GM21447 (cell line): ENCODE results near the gene SNX25.
A peak's percentile ranks its signal among the peaks of the same experiment; 100 is the strongest.
"Not testable (repeated sequence)": the region's sequence is repeated elsewhere in the genome, so short reads cannot be mapped to it uniquely, and the experiment has no call there.

ENCODE experiments used
- ATAC-seq: cut with Tn5 transposase; IDR thresholded peaks from one replicate; pipeline ENCODE4 v1.9.1; 2021; ENCODE audit not compliant: unreplicated experiment

The SNX25 gene

DNA sequence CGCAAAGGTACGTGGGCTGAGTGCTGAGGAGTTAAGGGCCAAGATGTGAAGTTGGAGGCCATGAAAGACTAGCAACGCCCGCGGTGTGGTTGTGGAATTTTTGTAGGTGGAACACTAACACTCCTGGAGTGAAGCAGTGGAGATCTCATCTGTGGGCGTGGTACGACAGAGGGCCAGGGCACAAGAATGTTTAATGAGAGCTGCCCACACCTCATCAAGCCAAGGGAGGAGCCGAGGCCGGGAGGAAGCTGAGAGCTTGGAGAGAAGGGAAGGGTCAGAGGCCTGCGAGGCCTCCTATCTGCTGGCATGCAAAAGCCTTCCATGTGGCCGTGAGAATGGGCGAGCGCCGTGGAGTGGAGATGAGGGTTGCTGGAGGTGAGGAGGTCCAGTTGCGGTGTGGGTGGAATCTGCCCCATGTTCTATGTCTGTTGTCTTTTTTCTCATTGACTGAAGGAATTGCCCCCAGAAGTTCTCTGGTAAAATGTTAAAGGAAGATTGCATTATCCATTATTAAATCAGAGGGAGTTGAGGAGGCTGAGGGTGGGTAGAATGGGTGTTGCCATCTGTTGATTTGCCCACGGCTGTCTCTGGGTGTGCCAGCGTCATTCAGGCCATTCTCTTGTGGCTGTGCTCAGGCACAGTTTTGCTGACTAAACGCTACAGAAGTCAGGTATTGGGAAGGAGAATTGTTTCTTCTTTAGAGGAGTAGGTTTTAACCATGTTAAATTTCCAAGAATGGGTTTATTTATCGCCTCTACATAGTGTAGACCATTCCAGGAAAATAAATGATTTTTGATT lies 19.8 kb downstream of the SNX25 start:
- ATAC-seq = no peak

DNA sequence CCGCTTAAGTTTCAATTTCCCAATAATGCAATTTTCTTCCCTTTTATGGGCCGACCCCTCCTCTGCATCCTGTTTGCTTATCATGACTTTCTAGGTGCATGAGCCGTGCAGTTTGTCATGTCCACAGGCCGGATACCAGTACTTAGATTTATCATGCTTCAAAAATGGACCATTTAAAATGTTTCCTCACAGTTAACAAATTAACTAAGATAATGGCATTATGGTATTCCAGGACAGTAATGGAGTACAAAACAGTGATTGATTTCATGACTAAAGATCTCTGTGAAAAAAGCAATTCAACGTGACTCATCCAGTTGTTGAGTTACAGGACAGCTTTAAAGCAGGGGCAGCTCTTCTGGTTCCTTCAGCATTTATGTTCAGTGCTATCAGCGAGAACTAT lies 23.0 kb downstream of the SNX25 start:
- no peak for ATAC-seq

DNA sequence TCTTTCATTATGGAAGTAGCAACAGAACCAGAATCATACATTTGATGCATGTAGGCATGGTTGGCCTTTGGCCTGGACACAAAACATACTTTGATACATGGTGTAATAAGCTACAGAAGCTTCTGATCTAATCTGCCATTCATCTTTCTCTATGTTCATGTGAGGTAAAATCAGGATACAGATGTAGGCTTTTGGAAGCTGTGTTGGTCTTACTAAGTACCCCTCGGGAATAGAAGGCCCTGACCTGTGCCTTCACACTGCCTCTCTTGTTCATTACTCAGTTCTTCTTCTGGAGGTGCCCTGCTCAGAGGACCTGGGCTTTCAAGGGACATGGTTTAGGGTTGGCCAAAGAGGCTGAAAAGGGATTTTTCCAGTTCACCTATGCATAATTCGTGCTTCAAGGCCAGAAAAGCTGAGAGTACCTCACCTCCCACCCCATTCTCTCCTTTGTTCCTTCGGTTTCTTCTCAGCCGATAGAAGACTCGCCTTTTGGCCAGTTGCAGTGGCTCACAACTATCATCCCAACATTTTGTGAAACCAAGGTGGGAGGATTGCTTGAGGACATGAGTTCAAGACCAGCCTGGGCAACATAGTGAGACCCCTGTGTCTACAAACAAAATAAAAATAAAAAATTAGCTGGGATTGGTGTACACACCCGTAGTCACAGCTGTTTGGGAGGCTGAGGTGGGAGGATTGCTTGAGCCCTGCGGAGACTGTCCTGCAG lies 25.9 kb downstream of the SNX25 start:
- ATAC-seq = no peak

DNA sequence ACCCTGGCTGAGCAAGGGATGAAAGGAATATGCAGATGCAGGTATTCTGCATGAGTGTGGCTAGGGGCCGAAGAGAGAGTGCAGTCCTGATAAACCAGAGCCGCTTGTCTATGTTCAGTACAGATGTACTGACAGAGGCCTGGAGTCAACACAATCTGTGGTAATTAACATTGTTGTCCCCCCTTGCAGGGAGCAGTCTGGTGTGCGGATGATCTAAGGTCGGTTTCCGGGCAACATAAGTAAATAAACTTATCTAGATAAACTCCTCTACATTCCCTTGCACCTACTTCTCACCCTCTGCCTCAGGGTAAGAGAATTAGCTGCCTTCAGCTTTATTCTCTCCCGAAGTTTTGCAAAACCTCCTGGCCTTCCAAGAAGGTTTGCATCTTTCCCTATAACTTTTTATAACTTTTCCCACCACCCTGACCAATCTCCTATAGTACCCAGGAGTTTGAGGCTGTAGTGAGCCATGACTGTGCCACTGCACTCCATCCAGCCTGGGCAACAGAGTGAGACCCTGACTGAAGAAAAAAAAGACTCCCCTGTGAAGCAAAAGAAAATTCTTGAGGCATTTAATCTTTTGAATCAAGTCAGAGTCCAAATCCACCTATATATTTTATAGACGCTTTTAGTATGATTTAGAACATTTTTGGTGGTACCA lies 26.6 kb downstream of the SNX25 start:
- ATAC-seq = no peak

DNA sequence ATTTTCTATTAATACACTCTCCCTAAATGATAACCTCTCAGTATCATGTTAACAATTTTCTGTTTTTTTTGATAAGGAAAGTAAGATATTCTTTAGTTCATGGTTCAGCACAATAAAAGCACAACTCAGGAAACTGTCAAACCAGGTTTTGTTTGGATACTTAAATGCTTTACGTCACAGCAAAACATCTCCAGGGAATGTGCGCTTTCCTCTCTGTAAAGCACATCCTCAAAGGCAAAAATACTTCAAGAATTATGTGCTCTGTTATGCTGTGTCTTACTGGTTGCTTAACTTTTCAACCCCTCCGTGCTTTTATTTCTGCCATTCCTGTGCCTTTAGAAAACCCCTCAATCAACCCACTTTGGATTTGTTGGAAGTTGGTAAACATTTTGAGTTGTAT lies 27.8 kb downstream of the SNX25 start:
- ATAC-seq = no peak

DNA sequence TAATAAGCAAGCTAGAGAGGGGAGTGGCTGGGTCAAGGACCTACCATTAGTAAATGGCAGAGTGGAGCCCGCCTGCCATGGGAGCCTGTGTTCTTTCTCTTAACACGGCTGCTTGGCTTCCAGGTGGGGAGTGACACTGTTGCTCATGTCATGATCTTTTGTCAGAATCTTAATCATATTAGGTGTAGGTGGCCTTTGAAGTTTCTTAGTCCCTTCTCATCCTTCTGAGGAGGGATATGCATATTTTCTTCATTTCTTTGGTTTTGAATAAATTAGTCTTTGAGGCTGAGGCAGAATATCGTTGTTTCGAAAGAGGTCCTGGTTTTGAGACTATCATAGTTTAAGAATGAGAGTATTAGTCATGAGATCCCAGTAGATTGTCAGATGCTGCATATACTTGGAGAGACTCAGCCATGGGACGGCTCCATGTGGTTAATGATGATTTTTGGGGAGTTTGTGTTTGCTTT lies 28.9 kb downstream of the SNX25 start:
- no peak for ATAC-seq

DNA sequence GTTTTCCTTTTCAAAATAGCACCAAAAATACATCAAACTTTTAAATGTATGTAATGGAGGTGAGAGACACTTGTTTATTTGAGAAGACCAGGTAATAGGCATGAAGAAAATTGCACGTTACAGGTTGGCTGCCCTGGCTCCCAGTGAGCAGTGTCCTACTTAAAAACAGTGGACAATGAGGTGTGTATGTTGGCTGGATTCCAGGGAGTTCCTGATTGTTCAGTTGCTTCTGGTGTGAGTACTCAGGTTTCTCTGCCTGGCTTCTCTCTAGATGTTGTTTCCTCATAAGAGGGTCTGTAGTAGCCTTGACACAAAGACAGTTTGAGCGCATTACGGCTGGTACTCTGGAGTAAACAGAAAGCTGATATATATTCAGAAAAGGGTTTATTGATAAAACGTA lies 29.4 kb downstream of the SNX25 start:
- ATAC-seq = no peak

DNA sequence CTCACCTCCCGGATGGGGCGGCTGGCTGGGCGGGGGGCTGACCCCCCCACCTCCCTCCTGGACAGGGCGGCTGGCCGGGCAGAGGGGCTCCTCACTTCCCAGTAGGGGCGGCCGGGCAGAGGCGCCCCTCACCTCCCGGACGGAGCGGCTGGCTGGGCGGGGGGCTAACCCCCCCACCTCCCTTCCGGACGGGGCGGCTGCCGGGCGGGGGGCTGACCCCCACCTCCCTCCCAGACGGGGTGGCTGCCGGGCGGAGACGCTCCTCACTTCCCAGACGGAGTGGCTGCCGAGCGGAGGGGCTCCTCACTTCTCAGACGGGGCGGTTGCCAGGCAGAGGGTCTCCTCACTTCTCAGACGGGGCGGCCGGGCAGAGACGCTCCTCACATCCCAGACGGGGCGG lies 31.1 kb downstream of the SNX25 start:
- ATAC-seq = not testable (repeated sequence)

DNA sequence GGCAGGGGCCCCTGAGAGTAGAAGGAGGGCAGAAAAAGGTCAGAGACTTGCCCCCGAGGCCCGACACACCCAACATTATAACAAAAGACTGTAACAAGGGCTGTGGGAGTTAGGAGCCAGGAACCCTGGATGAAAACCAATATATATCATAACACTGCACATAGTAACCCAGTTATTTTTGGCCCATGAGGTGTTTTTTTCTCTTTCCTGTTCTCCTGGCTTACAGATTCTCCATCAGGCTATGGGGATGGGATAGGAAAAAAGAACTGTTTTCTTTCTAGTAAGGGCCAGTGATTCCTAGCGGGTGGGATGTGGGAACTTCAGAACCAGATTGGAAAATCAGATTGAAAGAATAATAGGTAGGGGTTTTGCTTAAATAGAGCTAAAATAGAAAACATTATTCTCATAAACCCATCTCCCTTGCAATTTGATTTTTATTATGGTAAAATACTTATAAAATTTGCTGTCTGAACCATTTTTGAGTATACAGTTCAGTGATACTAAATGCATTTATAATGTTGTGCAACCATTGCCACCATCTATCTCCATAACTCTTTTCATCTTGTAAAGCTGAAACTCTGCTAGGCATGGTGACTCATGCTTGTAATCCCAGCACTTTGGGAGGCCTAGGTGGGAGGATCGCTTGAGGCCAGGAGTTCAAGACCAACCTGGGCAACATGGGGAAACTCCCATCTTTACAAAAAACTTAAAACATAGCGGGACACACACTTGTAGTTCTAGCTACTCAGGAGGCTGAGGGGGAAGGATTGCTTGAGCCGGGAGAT lies 33.5 kb downstream of the SNX25 start:
- ATAC-seq = no peak

DNA sequence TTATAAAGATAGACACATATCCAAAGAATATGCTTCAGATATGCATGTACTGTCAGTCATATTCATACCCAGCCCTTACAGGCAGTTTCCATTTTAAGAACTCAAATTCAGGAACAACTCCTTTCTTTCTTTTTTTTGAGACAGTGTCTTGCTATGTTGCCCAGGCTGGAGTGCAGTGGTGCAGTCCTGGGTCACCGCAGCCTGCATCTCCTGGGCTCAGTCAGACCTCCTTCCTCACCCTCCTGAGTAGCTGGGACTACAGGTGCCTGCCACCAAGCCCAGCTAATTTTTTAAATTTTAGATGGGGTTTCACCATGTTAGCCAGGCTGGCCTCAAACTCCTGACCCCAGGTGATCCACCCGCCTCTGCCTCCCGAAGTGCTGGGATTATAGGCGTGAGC lies 34.5 kb downstream of the SNX25 start:
- ATAC-seq = no peak

DNA sequence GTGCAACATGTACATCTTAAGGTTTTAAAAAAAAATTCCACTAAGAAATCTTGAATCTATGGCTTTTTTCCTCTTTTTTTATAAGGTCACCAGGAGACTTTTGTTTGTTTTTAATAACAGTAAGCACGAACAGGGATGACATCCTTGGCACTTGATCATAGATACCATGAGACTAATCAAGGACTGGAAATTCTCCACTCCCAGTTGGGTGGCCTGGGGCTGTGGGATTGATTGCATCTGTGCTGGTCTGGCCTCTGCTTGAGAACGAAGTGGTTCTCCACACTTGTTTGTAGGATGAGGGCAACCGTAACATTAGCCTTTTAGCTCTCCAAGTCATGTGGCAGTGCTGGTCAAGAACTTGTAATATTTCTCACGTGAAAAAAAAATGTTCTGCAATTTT lies 35.4 kb downstream of the SNX25 start:
- ATAC-seq = no peak

DNA sequence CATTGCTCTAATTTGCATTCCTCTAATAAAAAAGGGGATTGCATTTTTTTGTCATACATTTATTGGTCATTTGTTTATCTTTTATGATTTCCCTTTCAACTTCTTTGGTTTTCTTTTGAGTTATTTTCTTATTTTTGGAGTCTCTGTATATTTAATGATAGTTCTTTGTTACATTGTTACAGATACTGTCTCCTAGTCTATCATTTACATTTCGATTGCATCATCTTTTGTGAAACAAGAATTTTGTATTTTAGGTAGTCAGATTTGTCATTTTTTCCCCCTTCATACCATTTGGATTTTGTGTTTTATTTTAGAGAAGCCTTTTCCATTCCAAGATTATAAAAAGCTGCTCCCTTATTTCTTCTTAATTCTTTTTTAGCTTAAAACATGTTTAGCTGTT lies 37.1 kb downstream of the SNX25 start:
- ATAC-seq = no peak

DNA sequence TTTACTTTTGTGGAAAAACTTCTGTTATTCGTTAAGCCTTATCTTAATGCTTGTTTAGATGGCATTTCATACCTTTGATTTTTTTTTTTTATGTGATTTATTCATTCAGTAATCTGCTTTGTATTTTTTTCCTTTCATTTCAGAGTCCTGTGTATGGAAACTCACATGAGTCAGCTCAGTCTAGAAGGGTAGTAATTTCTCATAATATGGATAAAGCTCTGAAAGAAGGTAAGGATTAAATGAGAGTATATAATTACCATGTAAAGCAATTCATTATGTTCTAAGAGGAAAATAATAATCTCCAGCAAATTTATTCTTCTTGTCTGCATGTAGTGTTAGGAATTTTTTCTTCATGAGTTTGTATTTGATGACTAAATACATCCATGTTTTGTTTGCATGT lies 37.8 kb downstream of the SNX25 start:
- no peak for ATAC-seq

DNA sequence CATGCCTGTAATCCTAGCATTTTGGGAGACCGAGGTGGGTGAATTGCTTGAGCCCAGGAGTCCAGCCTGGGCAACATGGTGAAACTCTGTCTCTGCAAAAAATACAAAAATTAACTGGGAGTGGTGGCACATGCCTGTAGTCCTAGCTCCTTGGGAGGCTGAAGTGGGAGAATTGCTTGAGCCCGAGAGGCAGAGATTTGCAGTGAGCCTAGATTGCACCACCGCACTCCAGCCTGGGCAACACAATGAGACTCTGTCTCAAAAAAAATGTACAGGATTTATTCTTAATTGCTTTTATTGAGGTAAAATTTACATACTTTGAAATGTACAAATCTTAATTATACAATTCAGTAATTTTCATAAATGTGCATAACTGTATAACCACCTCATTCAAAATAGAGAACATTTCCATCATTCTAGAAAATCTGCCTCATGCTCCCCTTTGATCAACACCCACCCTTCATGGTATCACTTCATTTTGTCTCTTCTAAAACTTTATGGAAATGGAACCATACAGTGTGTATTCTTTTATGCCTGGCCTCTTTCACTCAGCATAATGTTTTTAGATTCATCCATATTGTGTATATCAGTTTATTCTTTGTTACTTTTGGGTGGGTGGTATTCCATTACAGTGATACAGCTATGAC lies 39.1 kb downstream of the SNX25 start:
- no peak for ATAC-seq

DNA sequence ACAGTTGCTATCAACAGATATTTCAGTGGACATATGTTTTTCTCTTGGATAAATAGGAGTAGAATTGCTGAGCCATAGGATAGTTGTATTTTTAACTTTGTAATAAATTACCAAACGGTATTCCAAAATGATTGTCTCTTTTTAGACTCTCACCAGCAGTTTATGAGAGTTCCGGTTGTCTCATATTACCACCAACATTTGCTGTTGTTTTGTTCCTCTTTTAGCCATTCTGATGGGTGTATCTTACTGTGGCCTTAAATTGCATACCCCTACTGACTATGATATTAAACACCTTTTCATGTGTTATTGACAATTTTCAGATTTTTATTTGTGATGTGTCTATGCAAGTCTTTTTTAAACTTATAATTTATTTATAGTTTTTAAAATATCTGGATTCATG lies 39.7 kb downstream of the SNX25 start:
- ATAC-seq = no peak

DNA sequence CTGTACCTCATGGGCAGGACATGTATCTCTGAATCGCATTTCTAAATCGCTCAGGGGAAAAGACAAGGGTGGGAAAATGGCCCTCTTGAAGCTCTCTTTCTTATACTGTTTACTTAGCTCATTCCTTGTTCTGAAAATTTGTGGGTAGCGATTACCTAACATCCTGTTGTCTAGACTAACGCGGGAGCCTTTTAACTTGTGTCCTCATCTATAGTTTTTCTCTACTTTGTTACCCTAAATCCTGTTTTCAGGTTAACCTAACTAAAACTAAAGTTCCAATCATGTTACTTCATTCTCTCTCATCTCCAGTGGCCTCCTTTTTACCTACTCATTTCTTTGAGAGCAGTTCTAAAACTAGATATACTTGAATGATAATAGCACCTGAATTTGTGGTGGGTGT lies 45.0 kb downstream of the SNX25 start:
- no peak for ATAC-seq

DNA sequence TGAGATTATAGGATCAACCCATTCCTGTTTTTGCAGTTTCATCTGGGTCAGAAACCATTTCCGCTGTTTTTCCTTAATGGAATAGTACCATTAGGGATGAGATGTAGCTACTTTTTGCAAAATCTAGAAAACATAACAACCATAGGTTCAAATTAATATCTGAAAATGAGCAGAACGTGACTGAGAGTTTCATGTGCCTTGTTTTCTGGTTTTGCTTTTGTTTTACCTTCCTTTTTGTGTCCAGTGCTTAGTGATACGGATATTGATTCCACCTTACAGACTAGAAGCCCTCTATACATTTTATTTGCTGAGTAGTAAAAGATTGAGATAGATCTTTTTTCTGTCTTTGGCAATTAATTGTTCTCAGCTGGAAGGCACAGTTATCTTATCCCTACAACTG lies 46.5 kb downstream of the SNX25 start:
- peak; percentile 53 for ATAC-seq

DNA sequence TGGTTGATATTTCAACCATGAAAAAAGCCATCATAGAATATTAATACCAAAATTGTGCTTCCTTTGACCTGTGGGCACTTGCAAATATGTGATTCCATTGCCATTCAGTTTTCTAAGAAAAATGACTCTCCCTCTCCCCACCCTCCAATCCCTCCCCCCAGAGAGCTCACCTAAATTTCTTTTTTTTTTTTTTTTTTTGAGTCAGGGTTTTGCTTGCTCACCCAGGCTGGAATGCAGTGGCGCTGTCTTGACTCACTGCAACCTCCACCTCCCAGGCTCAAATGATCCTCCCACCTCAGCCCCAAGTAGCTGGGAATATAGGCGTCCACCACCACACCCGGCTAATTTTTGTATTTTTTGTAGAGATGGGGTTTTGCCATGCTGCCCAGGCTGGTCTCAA lies 47.0 kb downstream of the SNX25 start:
- ATAC-seq = no peak

DNA sequence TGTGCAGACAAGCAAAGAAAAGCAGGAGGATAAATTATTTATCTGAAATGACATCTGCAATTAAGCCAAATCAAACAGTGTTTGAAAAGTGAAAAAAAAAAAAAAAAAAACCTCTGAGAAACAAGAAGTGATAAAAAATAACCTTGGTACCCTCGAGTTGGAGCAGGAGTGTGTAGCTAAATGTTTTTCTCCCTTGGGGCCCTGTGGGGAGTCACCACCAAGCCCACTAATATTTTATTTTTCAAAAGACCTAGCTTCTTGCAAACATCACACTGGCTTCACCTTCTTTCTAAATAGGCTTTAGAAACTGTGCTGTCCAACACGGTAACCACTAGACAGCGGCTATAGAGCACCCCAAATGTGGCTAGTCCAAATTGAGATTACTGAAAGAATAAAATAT lies 47.7 kb downstream of the SNX25 start:
- ATAC-seq = no peak

DNA sequence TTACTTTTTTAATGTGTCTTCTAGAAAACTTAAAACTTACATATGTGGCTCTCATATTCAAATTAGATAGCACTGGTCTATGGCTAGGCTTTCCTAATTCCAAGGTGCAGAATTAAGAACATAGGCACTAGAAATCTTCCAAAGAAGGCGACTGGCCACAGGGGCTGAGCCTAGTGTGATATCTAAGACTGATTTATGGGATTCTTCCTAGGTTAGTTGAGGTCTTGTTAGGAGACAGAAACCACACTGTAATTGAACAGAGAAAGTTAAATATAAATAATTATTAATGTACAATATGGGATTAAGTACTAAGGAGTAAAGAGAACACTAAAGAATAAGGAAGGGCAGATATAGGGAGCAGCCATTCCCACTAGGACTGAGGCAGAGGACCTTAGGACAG lies 48.3 kb downstream of the SNX25 start:
- ATAC-seq = no peak

DNA sequence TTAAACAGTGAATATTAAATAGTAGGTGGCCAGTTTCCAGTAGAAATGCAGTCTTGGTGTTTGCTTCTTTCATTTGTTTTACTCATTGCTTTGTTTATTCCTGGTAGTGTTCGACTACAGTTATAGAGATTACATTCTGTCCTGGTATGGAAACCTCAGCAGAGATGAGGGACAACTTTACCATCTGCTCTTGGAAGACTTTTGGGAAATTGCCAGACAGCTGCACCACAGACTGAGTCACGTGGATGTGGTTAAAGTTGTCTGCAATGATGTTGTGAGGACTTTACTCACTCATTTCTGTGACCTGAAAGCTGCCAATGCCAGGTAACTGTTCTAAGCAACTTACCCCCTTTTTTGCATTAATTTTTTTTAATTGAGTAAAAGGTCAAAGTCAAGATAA lies 49.3 kb downstream of the SNX25 start:
- not testable (repeated sequence) for ATAC-seq
